Upper lobe of left lung (tissue), 4 donors: ENCODE results near the gene FUCA2.

Source experiments
- EP300 ChIP-seq, 4 donors: sonication (generic); formaldehyde crosslinking; IDR thresholded peaks; one replicate each; pipeline ENCODE4 v1.5.1; 2017; ENCODE audit warnings: antibody characterized with exemption in 4 of 4, control low read depth in 2 of 4
- TF ChIP-seq, protein P1 (sequence below), 6 experiments: fragments of 450-650 bp in 4 of 6; fragments of 200-600 bp in 2 of 6; sonication (generic) in 2 of 6; IDR thresholded peaks; one replicate each; pipeline ENCODE4 v1.5.1; 2016 to 2019; ENCODE audit warnings: antibody characterized with exemption in 6 of 6

DNA sequence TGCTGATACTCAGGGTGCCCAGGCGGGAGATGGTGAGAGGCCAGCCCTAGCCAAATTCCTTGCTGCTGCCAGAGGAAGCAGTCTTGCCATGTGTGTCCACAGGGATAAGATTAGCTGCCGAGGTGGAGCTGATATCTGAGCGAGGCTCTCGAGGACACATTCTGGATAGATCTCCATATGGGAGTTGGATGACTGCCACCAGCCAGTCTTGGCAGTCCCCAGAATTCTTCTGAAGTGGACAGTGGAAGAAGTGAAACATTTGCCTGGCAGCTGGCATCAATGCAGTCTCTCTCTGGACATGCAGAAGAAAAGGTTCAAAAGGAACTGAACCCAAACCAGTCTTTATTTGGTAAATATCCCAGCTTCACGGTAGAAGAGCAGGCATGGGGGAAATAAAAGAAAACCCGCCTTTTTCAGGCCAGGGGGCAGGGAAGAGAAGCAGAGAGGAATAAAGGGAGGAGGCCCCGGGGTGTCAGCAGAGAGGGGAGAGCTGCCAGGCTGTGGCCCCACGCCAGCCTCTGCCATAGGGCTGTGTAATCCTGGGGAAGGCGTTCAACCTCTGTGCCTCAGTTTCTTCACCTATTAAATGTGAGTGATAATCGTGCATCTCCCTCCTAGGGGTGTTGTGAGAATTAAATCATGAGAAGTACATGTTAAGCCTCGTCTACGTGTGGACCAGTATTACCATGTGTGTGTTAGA lies 3.7 kb upstream of the FUCA2 start:
- TF ChIP-seq, protein P1, sequence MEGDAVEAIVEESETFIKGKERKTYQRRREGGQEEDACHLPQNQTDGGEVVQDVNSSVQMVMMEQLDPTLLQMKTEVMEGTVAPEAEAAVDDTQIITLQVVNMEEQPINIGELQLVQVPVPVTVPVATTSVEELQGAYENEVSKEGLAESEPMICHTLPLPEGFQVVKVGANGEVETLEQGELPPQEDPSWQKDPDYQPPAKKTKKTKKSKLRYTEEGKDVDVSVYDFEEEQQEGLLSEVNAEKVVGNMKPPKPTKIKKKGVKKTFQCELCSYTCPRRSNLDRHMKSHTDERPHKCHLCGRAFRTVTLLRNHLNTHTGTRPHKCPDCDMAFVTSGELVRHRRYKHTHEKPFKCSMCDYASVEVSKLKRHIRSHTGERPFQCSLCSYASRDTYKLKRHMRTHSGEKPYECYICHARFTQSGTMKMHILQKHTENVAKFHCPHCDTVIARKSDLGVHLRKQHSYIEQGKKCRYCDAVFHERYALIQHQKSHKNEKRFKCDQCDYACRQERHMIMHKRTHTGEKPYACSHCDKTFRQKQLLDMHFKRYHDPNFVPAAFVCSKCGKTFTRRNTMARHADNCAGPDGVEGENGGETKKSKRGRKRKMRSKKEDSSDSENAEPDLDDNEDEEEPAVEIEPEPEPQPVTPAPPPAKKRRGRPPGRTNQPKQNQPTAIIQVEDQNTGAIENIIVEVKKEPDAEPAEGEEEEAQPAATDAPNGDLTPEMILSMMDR (IDR thresholded peaks at IDR 0.05), result no peak
- TF ChIP-seq EP300 (IDR thresholded peaks at IDR 0.05), result no peak
